ENCODE measurements around the gene CLPSL1. TPM values are rescaled to one million over a fixed set of nuclear protein-coding genes. Genes with fewer than 3 reads are reported as not detected.

The CLPSL1 gene
- total and polyA plus RNA-seq, 2 of the 13 experiments (the other 11 are each of a cell fraction or from before 2014, with no cell fraction given) = not detected

GRCh38 chr6:35737413-35738211, 43.2 kb upstream of the CLPSL1 start (continued):
- TF ChIP-seq GTF2F1 (IDR thresholded peaks at IDR 0.05; ENCODE audit: low read length) (no peak), MAFF (IDR thresholded peaks at IDR 0.05; ENCODE audit: low read depth, low read length) (0 out of 2 replicates have a peak, but pooled peaks have one; percentile 40), NKX3-1 (CRISPR knock-in tag; IDR thresholded peaks at IDR 0.05) (no peak), ZNF12 (CRISPR knock-in tag; IDR thresholded peaks at IDR 0.05) (no peak), RXRA (CRISPR knock-in tag; IDR thresholded peaks at IDR 0.05) (no peak), ZNF362 (CRISPR knock-in tag; IDR thresholded peaks at IDR 0.05; ENCODE audit: borderline replicate concordance) (no peak), ZNF205 (CRISPR knock-in tag; IDR thresholded peaks at IDR 0.05) (no peak), ZNF331 (CRISPR knock-in tag; IDR thresholded peaks at IDR 0.05) (peak; percentile 61; the same call in 1 of the 2 replicates), NR2F1 (CRISPR knock-in tag; IDR thresholded peaks at IDR 0.05) (no peak), ZSCAN25 (CRISPR knock-in tag; IDR thresholded peaks at IDR 0.05) (no peak), SMARCE1 (IDR thresholded peaks at IDR 0.05; ENCODE audit: borderline replicate concordance) (no peak), ARID5B (CRISPR knock-in tag; IDR thresholded peaks at IDR 0.05) (peak; percentile 43; the same call in 1 of the 2 replicates), ZFP36L1 (CRISPR knock-in tag; IDR thresholded peaks at IDR 0.05) (no peak), NFATC3 (CRISPR knock-in tag; IDR thresholded peaks at IDR 0.05) (no peak), ZNF670 (CRISPR knock-in tag; IDR thresholded peaks at IDR 0.05; ENCODE audit: borderline replicate concordance) (no peak), CENPT (CRISPR knock-in tag; IDR thresholded peaks at IDR 0.05; ENCODE audit: low read depth) (no peak), JUNB (CRISPR knock-in tag; IDR thresholded peaks at IDR 0.05; ENCODE audit: borderline replicate concordance) (no peak), ARID3A (IDR thresholded peaks at IDR 0.05; ENCODE audit: low read depth, low read length) (0 out of 2 replicates have a peak, but pooled peaks have one; percentile 62), PATZ1 (CRISPR knock-in tag; IDR thresholded peaks at IDR 0.05) (0 out of 2 replicates have a peak, but pooled peaks have one; percentile 35), TRIM24 (CRISPR knock-in tag; IDR thresholded peaks at IDR 0.05) (no peak), SP4 (CRISPR knock-in tag; IDR thresholded peaks at IDR 0.05) (0 out of 2 replicates have a peak, but pooled peaks have one; percentile 27), CBX1 (IDR thresholded peaks at IDR 0.05; ENCODE audit: low read depth) (no peak)
